CD4-positive, alpha-beta T cell treated with Interleukin-15 for 1 hour (primary cell): Measurements from ENCODE around the gene NBPF12.
"Not testable (repeated sequence)": the region's sequence is repeated elsewhere in the genome, so short reads cannot be mapped to it uniquely, and the experiment has no call there.

Experiments
- DNase-seq: peaks from one replicate; pipeline ENCODE4 v3.0.0-alpha.2; 2020

NBPF12 gene, protein sequence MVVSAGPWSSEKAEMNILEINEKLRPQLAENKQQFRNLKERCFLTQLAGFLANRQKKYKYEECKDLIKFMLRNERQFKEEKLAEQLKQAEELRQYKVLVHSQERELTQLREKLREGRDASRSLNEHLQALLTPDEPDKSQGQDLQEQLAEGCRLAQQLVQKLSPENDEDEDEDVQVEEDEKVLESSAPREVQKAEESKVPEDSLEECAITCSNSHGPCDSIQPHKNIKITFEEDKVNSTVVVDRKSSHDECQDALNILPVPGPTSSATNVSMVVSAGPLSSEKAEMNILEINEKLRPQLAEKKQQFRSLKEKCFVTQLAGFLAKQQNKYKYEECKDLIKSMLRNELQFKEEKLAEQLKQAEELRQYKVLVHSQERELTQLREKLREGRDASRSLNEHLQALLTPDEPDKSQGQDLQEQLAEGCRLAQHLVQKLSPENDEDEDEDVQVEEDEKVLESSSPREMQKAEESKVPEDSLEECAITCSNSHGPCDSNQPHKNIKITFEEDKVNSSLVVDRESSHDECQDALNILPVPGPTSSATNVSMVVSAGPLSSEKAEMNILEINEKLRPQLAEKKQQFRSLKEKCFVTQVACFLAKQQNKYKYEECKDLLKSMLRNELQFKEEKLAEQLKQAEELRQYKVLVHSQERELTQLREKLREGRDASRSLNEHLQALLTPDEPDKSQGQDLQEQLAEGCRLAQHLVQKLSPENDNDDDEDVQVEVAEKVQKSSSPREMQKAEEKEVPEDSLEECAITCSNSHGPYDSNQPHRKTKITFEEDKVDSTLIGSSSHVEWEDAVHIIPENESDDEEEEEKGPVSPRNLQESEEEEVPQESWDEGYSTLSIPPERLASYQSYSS (N-terminal part only)

GRCh38 chr1:146938242-146938902, at the start of gene NBPF12:
TSS of gene NBPF12 (plus strand) at chr1:146938324. CDS start at chr1:146960144, 21,820 bp downstream.
- peak; percentile 85 for DNase-seq

DNA sequence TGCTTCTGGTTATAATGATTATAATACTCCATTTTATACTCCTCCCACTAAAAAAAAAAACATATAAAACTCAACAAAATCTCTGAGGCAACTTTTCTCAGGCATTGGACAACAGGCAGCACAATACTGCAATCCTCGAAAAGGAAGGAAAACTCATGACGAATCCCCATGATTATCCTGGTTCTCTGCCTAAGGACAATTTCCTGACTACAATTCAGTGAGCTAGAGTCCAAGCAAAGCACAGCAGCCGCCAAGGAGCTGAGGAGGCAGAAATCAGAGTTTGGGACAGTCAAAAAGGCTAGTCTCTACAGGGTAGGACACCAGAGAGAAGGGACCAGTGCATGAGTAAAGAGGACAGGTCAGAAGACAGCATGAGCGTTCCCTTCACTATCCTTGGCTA, 46.8 kb upstream of the NBPF12 start:
- DNase-seq, result not testable (repeated sequence)

DNA sequence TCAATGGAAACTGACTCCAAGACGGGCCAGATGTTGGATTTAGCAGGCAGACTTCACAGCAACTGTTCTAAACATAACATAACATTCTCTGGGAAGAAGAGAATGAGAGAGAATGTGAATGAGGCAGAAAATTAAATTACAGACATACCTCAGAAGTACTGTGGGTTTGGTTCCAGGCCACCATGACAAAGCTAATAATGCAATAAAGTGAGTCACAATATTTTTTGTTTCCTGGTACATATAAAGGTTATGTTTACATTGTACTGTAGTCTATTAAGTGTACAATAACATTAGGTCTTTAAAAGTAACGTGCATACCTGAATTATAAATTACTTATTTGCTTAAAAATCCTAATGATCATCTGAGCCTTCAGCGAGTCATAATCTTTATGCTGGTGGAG, 45.8 kb upstream of the NBPF12 start:
- not testable (repeated sequence) for DNase-seq

DNA sequence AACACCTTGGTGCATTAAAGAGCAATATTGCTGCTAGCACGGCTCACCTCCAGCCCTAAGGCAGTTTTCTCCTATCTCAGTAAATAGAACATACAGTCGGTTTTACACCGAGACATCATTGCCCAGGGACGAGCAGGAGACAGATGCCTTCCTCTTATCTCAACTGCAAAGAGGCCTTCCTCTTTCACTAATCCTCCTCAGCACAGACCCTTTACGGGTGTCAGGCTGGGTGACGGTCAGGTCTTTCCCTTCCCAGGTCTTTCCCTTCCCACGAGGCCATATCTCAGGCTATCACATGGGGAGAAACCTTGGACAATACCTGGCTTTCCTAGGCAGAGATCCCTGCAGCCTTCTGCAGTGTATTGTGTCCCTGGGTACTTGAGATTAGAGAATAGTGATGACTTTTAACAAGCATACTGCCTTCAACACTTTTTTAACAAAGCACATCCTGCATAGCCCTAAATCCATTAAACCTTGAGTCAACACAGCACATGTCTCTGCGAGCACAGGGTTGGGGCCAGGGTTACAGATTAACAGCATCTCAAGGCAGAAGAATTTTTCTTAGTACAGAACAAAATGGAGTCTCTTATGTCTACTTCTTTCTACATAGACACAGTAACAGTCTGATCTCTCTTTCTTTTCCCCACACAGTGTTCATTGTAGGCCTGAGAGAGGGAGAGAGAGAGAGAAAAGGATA, 30.4 kb upstream of the NBPF12 start:
- DNase-seq, result not testable (repeated sequence)

DNA sequence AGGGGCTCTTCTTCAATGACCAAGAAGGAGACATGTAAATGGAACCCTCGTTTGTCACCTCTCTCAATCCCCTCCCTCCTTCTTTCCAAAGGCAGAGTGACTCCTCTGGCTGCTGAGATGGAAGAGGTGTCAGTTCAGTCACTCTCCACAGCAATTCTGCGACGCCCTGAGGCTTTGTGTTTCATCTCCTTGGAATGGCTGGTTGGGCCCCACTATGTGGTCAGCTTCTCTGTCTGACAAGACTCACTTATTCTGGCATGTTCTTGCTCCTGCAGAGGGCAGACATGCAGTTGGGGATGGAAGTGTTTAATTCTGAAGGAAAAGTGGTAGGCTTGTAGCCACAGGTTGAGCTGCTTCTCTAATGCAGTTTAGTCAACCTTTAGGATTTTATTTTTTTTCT, 25.1 kb upstream of the NBPF12 start:
- DNase-seq, result not testable (repeated sequence)

GRCh38 chr1:146920811-146921210, 17.3 kb upstream of the NBPF12 start:
- DNase-seq, result not testable (repeated sequence)

DNA sequence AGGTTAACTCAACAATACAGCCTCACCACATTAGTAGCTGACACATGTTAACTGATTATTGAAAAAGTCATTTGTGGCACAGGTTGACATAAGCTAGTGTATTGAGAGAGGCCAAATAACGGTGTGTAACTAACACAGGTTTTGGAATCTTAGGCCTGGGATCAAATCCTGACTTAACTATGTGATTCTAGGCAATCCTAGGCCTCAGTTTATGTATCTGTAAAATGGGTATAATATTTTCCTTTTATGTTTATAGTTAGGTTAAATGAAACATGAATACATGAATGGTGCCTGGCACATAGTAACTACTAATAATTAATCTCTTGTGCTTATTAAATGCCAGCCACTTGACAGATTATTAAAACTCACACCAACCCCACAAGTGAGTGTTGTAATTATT, 15.5 kb upstream of the NBPF12 start:
- DNase-seq, result not testable (repeated sequence)

DNA sequence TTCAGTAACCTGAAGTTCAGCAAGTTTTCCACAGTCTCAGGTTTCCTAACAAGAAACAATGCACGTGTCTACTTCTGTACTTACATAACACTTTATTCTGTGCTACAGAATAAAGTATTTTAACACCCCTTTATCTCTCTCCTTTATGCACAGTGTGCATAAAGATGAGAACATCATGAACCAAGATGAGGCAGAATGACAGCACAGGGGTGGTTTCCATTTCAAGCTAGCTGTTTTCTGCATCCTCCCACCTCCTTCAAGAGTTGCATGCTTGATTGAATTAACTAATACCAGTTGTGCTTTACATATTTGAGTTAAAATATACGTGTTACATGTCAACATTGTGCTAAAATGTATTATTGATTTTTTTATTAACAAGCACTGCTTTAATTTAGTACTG, 14.0 kb upstream of the NBPF12 start:
- DNase-seq, result not testable (repeated sequence)

- DNase-seq, result not testable (repeated sequence)
Observed at GRCh38 chr1:146926413-146926812, 11.7 kb upstream of the NBPF12 start.

GRCh38 chr1:146930225-146930624, 7.9 kb upstream of the NBPF12 start:
- not testable (repeated sequence) for DNase-seq

GRCh38 chr1:146934390-146935223, 3.5 kb upstream of the NBPF12 start:
- not testable (repeated sequence) for DNase-seq

GRCh38 chr1:146937462-146937861, 662 bp upstream of the NBPF12 start:
- not testable (repeated sequence) for DNase-seq

DNA sequence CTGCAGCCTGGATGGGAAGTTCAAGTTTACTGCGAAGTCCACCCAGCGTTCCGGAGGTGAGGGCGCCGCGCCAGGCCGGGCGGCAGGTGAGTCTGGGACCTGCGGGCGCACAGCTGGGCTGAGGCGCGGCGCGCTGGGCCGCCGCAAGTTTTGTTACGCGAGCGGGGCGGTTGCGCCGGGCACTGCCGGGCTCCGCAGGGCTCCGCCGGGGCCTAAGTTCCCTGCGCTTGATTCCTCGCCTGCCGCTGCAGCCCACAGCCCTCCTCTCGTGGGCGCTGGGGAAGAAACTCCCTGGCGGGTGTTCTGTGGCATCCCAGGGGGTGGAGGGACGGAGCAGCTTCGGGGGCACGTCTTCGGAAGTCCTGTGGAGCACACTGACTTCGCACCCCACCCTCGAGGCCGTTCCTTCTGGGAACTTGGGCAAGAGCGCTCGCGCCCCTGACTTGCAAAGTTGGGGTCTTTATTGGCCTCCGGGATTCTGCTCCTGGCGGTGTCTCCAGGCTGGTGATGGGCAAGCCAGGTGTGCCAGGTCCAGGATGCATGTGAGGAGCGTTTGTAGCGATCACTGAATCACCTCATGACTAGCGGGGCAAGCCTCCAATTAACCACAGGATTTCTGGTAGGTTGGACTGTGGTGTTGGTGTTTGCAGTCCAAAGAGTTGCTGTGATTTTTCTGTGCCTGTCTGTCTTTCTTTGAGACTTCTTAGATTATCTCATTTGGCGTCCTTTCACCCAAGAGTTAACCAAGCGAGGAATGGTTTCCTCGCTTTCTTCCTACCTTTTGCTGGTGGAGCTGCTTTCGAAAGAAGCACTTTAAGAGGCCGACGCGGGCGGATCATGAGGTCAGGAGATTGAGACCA, 1.0 kb downstream of the NBPF12 start:
- peak; percentile 17 for DNase-seq

- not testable (repeated sequence) for DNase-seq
Observed at GRCh38 chr1:146940293-146940692, 2.2 kb downstream of the NBPF12 start.

GRCh38 chr1:146943342-146943886, 5.3 kb downstream of the NBPF12 start:
- not testable (repeated sequence) for DNase-seq

DNA sequence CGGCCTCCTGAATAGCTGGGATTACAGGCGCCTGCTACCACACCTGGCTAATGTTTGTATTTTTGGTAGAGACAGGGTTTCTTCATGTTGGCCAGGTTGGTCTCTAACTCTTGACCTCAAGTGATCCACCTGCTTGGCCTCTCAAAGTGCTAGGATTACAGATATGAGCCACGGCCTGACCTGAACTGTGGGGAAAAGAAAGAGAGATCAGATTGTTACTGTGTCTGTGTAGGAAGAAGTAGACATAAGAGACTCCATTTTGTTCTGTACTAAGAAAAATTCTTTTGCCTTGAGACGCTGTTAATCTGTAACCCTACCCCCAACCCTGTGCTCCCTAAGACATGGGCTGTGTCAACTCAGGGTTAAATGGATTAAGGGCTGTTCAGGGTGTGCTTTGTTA, 10.0 kb downstream of the NBPF12 start:
- DNase-seq, result not testable (repeated sequence)

- DNase-seq, result not testable (repeated sequence)
Observed at GRCh38 chr1:146964340-146964739, 26.2 kb downstream of the NBPF12 start.

DNA sequence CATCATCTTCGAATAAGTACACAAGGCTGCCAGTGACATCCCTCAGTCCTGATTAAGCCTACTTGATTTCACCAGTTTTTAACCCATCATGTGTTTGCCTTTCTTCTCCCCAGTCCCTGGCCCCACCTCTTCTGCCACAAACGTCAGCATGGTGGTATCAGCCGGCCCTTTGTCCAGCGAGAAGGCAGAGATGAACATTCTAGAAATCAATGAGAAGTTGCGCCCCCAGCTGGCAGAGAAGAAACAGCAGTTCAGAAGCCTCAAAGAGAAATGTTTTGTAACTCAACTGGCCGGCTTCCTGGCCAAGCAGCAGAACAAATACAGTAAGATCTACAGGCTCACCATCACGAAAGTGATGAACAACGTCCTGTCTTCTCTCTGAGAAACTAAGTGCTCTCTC, 28.2 kb downstream of the NBPF12 start:
- not testable (repeated sequence) for DNase-seq

DNA sequence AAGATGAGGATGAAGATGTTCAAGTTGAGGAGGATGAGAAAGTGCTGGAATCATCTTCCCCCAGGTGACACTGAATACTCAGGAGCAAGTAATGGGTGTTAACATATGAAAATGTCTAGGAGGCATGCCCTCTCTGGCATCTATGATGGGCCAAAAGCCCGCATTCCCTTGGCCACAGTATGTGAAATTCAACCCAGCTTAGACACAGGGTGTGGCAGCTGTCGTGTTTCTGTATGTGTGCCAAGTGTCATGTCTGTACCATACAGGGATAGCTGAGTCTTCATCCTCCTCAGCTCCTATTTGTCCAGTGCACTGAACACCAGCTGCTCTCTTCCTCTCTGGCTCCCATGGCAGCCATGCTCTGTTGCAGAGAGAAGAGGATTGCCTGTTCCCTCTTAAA, 32.5 kb downstream of the NBPF12 start:
- not testable (repeated sequence) for DNase-seq

DNA sequence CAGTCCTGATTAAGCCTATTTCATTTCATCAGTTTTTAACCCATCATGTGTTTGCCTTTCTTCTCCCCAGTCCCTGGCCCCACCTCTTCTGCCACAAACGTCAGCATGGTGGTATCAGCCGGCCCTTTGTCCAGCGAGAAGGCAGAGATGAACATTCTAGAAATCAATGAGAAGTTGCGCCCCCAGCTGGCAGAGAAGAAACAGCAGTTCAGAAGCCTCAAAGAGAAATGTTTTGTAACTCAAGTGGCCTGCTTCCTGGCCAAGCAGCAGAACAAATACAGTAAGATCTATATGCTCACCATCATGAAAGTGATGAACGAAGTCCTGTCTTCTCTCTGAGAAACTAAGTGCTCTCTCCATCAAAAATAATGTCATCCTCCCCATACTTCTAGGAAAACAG, 34.6 kb downstream of the NBPF12 start:
- not testable (repeated sequence) for DNase-seq
